ENCODE measurements around the gene TNS1.

DNA sequence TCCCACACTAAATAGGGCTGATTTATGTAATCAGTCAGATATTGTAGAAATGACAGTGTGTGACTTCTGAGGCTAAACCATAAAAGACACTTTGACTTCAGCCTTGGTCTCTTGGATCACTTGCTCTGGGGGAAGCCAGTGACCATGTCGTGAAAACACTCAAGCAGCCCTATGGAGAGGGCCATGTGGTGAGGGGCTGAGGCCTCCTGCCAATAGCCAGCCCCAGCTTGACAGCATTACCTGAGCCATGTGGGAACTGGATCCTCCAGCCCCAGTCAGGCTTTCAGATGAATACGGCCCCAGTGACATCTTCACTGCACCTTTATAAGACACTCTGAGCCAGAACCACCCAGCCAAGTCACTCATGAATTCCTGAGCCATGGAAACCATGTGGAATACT lies 20.8 kb downstream of the TNS1 start:
- no peak for TF ChIP-seq POLR2A (IDR thresholded peaks at IDR 0.05)
- TF ChIP-seq, protein P1, sequence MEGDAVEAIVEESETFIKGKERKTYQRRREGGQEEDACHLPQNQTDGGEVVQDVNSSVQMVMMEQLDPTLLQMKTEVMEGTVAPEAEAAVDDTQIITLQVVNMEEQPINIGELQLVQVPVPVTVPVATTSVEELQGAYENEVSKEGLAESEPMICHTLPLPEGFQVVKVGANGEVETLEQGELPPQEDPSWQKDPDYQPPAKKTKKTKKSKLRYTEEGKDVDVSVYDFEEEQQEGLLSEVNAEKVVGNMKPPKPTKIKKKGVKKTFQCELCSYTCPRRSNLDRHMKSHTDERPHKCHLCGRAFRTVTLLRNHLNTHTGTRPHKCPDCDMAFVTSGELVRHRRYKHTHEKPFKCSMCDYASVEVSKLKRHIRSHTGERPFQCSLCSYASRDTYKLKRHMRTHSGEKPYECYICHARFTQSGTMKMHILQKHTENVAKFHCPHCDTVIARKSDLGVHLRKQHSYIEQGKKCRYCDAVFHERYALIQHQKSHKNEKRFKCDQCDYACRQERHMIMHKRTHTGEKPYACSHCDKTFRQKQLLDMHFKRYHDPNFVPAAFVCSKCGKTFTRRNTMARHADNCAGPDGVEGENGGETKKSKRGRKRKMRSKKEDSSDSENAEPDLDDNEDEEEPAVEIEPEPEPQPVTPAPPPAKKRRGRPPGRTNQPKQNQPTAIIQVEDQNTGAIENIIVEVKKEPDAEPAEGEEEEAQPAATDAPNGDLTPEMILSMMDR (IDR thresholded peaks at IDR 0.05): no peak

Data from lower leg skin (tissue), 3 donors.